ENCODE data around the gene WDR4.
"Not testable (repeated sequence)": the region's sequence is repeated elsewhere in the genome, so short reads cannot be mapped to it uniquely, and the experiment has no call there.

The WDR4 gene

DNA sequence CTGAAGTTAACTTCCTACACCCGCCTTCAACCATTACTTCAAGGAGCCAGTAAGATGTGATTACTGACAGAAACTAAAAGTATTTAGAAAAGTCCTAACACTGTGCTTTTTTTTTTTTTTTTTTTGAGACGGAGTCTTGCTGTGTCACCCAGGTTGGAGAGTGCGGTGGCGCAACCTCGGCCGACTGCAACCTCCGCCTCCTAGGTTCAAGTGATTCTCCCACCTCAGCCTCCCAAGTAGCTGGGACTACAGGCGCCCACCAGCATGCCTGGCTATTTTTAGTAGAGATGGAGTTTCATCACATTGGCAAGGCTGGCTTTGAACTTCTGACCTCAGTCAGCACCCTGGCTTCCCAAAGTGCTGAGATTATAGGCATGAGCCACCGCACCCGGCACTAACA is 3.5 kb downstream of the WDR4 start:
- not testable (repeated sequence) for DNase-seq

DNA sequence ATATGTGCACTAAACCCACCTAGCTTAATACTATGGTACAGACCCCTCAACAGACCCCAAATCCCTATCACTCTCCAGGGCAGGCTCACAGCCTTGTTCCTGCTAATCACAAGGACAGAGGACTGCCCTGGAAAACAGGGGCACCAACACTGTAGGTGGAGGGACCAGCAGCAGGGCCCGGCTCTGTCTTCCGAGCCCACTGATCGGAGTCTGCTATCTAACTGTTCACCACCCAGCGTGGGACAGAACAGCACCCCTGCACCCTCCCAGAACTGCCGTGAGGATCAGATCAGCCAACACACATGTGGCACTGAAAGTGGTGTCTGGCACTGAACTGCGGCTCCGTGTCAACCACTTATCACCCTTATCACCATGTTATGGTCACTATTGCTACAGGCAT is 6.2 kb downstream of the WDR4 start:
- no peak for DNase-seq

DNA sequence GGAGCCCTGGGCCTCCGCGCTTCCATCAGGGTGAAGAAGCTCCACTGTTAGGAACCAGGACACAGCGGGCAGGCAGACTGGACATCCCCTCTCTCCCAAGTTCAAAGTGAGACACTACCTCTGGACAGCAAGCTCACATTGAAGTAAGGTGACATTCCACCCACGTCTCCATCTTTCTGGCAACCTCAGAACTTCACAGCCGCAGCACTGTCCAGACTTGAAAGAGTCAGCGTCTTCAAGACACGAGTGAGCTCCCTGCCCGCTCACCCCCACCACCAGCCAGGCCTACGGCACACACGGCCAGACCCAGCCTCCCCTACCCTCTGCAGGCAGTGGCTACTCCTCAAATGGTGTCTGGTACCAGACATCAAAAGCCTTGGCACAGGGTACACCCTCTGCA is 11.1 kb downstream of the WDR4 start:
- no peak for DNase-seq

DNA sequence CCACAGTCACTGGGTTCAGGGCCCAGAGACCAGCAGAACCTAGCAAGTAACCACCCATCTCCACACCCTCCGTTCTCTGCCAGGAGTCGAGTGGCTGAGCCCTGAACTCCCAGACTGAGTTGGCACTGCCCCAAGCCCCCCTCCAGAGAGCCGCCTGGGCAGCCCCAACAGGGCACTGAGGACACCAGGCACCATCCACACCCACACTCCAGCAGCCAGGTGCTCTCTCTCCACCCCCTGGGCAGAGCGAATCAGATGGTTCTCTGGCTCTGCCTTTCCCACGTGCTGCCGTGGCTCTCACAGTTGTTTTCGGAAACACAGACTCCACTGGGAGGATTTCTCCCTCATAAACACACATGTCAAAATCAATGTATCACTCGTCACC is 13.6 kb downstream of the WDR4 start:
- DNase-seq, result no peak

DNA sequence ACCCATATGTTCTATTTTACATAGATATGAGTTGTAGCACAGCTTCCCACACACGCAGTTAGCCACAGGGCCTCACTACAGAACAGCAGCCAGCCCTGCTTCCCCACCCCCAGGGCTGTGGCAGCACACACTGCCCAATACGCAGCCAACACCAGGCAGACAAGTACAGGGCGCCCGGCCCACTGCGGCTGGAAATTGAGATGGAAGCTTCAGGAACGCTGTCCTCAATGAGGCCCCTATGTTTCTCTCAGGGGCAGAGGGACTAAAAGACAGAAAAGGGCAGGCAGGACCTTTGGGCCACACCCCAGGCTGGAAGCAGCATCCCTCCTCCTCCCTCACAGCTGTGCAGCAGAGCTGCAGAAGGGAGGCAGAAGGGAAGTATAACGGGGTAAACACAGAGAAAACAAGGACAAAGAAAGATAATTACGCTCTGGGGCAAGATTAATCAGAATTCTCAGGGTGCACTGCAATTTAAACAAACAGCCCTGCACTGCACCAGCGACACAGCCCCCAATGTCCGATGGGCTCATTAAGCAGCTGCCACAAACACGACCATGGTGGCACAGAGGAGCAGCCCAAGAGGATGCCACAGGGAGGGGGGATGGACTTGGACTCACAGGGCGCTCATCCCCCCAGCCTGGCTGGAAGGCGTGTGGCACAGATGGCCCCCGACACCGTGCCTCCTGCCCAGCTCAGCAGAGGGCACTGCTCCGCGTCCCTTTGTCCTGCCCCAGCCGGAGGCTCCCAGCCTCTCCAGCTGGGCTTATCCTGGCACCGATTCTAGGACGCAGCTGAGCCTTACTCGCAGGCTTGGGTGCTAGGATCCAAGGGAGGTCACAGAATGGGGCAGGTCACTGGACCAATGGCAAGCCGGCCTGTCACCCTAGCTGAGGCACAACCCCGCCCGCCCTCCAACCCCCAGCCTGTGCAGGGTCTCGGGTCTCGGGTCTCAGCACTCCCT is 14.2 kb downstream of the WDR4 start:
- no peak for DNase-seq

DNA sequence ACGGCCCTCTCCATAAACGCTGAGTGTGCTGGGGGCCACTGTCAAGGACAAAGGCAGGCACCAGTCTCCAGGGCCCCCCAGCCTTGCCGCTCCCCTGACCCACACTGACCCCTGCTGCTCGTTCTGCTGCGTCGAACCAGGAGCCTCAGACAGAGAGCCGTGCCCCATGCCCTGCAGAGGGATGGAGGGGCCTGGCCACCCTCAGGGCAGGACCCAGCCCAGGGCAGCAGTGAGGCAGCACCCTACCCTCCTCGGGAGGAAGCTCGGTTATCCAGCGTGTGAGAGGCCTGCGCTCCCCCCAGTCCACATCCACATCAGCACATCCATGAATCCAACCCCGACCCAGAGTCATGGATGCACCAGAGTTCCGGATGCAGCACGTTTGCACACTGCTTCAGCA is 15.1 kb downstream of the WDR4 start:
- no peak for DNase-seq

DNA sequence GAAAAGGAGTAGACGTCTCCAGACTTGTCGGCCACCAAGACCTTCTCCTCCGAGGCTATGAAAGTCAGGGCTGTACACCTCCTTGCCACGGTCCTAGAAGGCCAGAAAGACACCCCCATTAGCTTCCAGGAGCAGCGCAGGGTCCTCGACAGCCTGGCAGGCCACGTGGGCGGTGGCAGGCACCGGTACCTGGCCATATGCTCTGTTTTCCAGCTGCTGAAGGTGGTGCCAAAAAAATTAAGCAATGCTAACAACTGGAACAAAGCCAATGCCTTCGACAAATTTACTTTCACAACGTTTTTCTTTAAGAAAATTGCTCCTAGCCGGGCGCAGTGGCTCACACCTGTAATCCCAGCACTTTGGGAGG is 15.9 kb downstream of the WDR4 start:
- no peak for DNase-seq

DNA sequence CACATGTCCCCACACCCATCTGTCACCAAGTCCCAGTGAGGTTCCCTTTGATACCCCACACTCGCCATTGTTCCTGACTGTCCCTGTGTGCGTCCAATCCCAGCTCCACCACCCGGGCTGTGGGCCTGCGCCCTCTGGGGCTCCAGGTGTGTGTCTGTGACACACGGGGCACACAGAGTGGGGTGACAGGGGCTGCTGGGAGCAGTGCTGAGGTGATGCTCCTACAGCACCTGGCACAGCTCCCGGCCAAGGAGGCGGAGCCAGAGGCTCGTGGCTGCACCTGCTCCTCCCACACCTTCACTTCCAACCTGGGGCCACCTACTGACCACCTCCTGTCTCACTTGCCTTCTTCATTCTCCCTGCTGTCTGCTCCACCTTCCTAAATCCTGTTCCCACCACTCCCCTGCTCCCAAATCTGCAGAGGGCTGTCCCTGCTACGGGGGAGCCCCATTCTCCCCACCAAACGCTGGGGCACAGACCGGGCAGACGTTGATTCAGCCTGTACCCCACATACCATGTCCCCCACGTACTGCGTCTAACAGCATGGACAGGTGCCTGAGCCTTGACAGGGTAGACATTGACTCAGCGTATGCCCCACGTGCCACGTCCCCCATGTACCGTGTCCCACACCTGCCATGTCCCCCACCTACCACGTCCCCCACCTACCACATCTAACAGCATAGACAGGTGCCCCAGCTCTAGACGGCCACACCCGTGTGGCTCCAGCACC is 16.4 kb downstream of the WDR4 start:
- DNase-seq, result no peak

DNA sequence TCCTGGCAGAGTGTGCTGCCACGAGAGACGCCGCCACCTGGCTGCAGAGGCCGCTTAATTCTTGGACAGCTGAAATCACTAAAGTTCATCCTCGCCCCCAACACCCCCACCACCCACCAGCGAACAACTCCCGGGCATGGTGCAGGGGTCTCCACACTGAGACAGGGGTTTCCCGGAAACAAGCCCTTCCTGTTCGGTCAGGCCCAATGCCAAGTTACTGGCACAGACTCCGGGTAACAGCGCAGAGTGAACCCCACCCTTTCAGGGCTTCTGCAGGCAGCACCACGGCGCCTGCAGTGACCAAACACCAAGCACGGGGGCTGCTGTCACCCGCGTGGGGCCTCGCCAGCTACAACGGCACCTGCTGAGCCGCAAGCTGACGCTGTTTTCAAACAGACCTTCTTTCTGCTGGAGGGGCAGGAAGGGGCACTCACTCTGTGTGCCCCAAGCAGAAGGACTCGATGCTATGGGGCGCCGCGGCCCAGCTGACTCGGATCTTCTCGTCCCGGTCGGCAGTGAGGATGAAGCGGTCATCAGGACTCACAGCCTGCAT is 17.4 kb downstream of the WDR4 start:
- no peak for DNase-seq

DNA sequence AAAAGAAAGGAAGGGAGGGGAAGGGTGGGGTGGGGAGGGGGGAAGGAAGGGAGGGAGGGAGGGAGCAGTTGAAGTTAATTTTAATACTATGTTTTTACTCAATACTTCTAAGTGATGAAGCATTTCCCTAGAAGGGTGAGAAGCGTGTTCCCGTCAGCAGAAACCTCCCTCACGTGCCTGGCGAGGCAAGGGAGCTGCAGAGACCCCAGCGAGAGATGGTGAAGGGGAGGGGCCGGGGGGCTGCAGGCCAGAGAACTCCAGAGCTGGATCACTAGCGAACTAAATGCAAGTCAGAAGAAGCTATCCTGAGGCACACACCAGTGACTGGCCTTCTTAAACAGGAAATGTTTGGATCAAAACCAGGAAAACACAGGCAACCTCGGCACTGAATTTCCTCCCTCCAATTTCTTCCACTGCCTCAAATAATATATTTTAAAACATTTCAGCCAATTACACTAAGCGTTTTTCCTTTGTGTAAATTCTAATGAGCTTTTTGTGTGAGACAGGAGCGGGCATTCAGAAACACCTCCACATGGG is 18.0 kb downstream of the WDR4 start:
- DNase-seq, result no peak

DNA sequence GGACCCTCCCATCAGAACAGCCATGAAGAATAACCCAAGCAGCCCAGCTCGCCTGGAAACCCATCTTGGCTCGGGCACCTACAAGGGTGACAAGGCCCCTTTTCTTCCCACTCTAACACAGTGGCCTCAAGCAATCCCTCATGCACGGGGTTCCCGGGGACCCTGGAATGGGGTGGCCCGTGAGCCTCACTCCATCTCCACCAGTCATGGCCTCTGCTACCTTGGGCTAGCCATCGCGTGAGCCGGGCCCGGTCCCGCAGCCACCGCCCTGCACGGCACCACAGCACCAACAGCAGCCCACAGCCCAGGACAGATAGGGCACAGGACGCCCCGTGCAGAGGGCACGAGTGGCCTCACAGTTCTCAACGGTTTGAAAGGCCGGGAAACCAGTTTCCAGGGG is 19.0 kb downstream of the WDR4 start:
- no peak for DNase-seq

DNA sequence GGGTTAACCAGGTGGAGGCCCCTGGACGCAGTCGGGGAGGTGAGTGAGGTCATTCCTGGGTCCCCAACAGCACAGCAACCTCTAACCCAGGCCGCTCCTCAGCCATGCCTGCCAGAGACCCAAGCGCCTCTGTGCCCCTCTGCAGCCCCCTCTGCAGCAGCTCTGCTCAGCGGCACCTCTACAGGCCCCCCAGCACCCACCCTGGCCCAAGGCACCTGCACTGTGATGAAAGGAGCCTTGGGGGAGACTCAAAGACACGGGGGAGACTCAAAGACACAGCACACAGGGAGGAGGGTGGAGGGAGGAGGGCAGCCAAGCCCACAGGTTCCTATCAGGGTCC is 19.5 kb downstream of the WDR4 start:
- DNase-seq, result no peak

DNA sequence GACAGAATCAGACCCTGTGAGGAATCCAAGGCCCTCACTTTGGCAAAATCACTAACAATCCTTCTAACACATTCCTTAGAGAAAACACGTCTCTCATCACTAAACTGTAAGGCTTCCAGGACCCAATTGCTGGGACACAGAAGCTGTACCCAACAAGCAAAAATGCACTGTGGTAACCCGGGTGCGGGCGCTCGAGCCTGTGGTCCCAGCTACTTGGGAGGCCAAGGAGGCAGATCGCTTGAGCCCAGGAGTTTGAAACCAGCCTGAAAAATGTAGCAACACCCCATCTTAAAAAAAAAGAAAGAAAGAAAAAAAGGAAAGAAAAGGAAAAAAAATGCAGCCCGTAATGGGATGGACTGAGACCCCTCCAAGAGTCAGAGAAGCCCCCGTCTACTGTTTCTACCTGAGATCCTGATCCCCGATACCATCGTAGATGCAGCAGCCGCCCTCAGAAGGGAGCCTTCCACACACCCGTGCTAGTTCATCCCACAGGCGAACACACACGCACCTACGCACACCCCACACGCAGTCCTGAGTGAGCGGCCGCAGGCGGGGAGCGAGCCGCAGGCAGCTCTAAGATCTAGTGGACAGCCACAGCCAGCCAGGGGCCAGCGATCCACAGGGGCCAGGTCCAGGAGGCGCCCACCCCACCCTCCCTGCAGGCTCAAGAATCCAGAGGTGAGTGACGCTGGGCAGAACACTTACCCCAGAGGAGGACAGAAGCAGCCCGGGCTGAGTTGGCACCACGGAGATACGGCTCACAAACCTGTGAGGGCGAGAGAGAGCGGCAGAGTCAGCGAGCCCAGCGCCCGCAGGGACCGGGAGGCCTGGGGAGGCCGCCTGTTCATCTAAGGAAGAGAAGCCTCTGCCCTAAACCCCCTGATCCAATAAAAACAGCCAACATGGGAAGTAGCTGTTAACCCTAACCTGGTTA is 20.1 kb downstream of the WDR4 start:
- DNase-seq, result no peak

DNA sequence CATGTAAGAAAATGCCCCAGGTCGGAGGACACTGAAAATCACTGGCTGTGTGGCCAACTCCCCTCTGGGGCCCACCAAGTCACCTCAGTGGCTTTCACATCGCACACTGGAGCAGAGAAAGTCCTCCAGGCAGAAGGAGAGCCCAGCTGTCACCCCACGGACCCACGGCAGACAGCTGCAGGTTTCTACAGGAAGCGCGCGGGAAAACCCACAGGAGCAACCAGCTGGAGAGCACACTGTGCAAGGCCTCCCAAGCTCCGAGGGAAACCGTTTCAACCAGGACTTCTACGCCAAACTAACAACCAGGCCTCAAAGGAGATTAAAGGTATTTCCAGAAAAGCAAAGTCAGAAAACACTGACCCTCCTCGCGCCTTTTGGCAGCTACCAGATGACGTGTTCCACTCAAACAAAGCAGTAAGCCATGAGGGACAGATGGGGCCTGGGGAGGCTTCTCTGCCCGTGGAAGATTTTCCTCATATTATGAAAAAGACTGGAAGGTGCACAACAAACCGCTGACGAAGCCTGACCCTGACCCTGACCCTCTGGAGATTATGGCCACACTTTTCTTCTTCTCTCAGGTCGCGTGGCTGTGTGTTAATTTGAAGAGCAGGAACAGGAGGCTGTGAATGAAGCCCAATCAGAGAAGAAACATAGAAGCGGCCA is 21.0 kb downstream of the WDR4 start:
- DNase-seq, result no peak

DNA sequence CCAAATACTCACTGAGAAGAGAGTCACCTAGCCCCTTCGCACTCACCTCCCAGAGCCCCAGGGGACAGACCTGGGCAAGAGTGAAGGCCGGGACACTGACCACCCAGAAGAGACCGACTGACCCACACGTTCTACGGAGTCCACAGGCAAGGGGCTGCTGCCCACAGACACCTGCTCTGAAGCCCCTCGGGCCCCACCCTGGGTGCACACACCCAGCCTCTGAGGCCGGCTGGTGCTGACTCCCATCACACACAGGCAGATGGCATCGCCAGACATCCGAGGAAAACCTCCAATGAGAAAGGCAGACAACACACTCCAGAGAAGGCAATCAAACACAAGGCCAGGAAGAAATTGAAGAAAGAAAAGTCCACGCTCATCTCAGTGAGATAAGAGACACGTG is 22.1 kb downstream of the WDR4 start:
- DNase-seq, result no peak

DNA sequence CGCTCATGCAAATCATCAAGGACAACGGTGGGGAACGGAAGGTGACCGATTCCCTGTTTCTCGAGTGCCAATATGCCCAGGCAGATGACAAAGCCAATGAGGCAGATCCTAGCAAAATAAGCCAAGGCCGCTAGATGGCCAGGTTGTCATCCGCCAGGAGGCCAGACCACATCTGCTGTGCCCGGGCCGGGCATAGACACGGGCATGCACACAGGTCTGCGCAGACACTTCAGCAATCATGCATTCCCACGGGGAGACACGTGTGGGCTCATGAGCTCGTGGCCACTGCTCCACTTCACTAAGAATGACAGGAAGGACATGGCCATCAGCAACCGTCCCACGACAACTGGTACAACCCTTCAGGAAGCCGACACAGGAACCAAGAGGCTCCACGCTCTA is 23.4 kb downstream of the WDR4 start:
- no peak for DNase-seq

DNA sequence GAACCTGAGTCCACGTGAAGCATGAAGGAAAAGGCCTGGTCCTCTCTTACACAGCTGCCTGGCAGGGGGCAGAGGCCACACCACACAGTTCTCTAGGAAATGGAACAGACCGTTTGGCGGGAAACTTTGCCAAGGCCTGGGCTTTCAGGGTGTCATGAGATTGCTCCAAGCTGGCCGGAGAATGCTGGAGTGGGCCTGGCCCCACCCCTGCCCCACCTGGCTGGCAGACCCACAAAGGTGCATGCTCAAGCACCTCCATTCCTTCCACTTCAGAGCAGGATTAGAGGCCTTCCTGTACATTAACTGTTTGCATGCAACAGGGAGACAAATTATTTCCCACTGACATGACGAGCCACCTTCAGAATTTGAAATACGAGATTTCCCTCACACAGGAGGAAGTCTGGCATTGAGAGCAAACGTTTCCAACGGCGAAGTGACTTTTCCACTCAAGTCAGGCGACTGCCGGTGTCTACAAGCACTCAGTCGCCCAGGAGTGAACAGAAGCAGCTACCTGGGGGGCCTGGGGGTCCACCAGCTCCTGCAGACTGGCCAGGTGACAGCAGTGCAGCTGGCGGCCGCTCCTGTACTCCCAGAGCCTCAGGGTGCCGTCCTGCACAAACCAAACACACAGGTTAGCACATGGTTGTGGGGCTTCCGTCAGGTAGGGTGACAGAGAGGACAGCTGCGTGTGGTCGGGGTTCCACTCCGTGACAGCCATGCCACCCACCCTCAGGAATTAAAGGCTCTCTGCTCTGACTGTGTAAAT is 24.0 kb downstream of the WDR4 start:
- DNase-seq, result no peak

DNA sequence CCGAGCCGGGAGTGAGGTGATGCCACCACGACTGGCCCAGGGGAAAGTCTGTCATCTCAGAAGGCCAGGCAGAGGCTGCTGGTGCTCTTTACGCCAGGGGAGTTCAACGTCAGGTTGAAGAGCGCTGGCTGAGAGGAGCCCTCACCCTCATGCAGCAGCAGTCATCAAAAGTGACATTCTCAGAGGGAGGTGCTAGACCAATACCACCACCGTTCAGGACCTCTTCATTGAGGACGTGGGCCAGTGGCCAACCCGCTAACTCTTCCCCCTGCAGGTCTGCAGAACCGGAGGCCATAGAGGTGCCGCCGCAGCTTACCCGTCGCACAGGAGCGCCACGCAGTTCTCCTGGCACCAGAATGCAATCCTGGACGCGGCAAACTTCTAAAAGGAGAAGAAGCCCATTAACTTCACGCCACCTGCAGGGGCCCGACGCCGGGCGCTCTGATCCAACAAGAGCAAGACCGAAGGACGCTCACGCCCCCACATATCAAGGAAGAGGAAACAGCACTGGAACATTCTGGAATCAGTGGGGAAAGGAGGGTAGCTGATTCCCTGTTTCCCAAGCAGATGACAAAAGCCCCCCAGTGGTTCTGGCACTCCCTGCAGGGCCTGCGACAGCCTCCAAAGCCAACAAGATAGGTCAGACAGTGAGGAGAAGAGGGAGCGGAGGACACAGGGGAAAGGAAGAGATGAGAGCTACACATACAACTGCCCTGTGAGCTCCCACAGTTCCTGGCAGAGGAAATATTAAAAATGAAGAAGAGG is 24.9 kb downstream of the WDR4 start:
- DNase-seq, result no peak

DNA sequence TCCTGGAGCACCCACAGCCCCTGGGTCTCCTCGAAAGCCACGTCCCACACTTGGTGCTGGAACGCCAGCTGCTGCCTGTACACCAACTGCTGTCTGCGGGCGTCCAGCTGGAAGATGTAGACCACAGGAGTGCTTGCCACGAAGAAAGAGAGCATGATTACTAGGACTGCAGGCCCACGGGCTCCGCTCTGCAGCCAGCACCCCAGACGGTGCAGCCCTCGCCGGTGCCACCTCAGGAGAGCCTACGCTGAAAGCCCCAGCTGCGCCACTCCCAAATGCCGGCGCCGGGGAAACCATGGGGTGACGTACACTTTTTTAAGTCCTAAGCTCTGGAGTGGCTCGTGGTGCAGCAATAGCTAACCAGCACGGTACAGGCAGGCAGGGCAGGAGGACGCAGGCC is 25.7 kb downstream of the WDR4 start:
- no peak for DNase-seq

DNA sequence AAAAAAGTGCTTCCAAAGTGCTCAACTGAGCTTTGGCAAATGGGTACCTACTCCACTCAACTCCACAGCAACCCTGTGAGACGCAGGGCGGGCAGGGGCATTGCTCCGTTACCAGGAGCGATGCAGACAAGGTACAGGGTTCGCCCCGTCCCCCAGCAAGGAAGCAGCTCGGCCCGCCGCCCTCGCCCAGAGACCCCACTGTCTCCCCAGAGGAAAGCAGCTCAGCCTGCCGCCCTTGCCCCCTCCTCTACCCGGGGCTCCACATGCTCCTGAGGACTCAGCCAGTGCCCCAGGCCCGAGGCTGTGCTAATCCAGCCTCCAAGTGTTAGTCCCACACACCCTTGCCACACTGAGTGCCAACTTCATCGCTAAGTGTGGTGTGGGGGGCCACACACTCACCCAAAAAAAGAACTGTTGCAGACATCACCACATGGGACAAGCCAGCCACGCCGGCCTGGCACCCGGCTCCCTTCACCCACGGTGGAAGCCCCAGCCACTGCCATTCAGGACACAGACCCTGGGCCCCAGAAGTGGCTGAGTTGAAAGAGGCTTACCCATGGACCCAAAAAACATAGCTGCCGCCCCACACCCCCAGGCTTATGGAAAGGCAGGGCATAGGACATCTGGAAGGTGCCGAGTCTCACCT is 26.3 kb downstream of the WDR4 start:
- DNase-seq, result no peak

Data from stimulated activated CD4-positive, alpha-beta T cell treated with anti-CD3 and anti-CD28 coated beads, Interleukin-4, amount 100 ng/mL, for 4 hours (primary cell).